Activated CD4-positive, alpha-beta memory T cell treated with anti-CD3 and anti-CD28 coated beads, Interleukin-2, amount 10 ng/mL, durations not matched to agents 7 days and 5 days (primary cell): ENCODE data around the gene AK8. TPM values are rescaled to one million over a fixed set of nuclear protein-coding genes. Genes with fewer than 3 reads are reported as not detected.

Source experiments
- CTCF ChIA-PET: fragments of 350-600 bp; sonication (Branson Sonifier 250); formaldehyde crosslinking; loops from one replicate; lab custom pipeline; 2021; ENCODE audit warnings: antibody characterized with exemption, inconsistent platforms; lab: Charles Lee
- POLR2A ChIA-PET: fragments of 350-600 bp; sonication (Branson Sonifier 250); formaldehyde crosslinking; loops from one replicate; lab custom pipeline; 2021; ENCODE audit warnings: antibody characterized with exemption; lab: Charles Lee
- DNase-seq: peaks from one replicate; pipeline ENCODE4 v3.0.0-alpha.2; 2020
- H3K27ac Mint-ChIP-seq: one replicate; pipeline ENCODE4 v1.8.0; 2021; ENCODE audit warnings: mild to moderate bottlenecking, mixed read lengths
- H3K27me3 Mint-ChIP-seq: one replicate; pipeline ENCODE4 v1.8.0; 2021; ENCODE audit warnings: mixed read lengths
- H3K36me3 Mint-ChIP-seq: one replicate; pipeline ENCODE4 v1.8.0; 2021; ENCODE audit warnings: low read depth, mixed read lengths
- H3K4me1 Mint-ChIP-seq: one replicate; pipeline ENCODE4 v1.8.0; 2021; ENCODE audit warnings: mixed read lengths
- H3K4me3 Mint-ChIP-seq: one replicate; pipeline ENCODE4 v1.8.0; 2021; ENCODE audit warnings: mild to moderate bottlenecking, mixed read lengths
- H3K9me3 Mint-ChIP-seq: one replicate; pipeline ENCODE4 v1.8.0; 2021; ENCODE audit warnings: mixed read lengths
- total RNA-seq, 2 experiments: library from RNA; stranded (reverse); gene quantifications; one replicate each; pipeline ENCODE4 v1.2.3, GENCODE V29; 2021

The AK8 gene
- total RNA-seq, 2 experiments from 2014 or later = not detected

GRCh38 chr9:132901858-132902831 lies 24.1 kb upstream of the AK8 start:
- H3K27ac Mint-ChIP-seq = no peak overlapping the region
- POLR2A ChIA-PET = interaction anchor here (0.7 to 0.9 kb wide), 2 partner anchors 16 to 42 kb away, joined by 3 read pairs; partner anchors contain the start of gene TSC1
- H3K4me3 Mint-ChIP-seq = no peak overlapping the region
- H3K36me3 Mint-ChIP-seq = peaks cover 37% of the 10 kb centered on the region
- no peaks in the 10 kb centered on the region for H3K9me3 Mint-ChIP-seq
- CTCF ChIA-PET = interaction anchor here (0.6 to 2.1 kb wide), 22 partner anchors 9 to 395 kb away, joined by 3 to 9 read pairs (median 4); partner anchors contain the start of gene SPACA9
- H3K4me1 Mint-ChIP-seq = peaks cover 8% of the 10 kb centered on the region
- peak; percentile 84 for DNase-seq
- no peaks in the 10 kb centered on the region for H3K27me3 Mint-ChIP-seq

GRCh38 chr9:132898051-132898450 lies 20.0 kb upstream of the AK8 start:
- Mint-ChIP-seq H3K27me3 (no peaks in the 10 kb centered on the region), H3K9me3 (no peaks in the 10 kb centered on the region), H3K4me3 (no peak overlapping the region), H3K36me3 (peaks cover 43% of the 10 kb centered on the region), H3K27ac (no peak overlapping the region), H3K4me1 (peaks cover 18% of the 10 kb centered on the region)
- CTCF ChIA-PET = no interaction called here
- no peak for DNase-seq
- POLR2A ChIA-PET = no interaction called here

GRCh38 chr9:132896906-132897305 lies 18.8 kb upstream of the AK8 start:
- Mint-ChIP-seq H3K9me3 (no peaks in the 10 kb centered on the region), H3K36me3 (peaks cover 37% of the 10 kb centered on the region), H3K4me3 (no peak overlapping the region), H3K4me1 (peaks cover 14% of the 10 kb centered on the region), H3K27me3 (no peaks in the 10 kb centered on the region), H3K27ac (no peak overlapping the region)
- DNase-seq = no peak
- POLR2A ChIA-PET = interaction anchor here (1.6 kb wide), 1 partner anchor 18 kb away, joined by 5 read pairs; the partner anchor contains the start of gene SPACA9
- CTCF ChIA-PET = no interaction called here

GRCh38 chr9:132896264-132896663 lies 18.2 kb upstream of the AK8 start:
- H3K27ac Mint-ChIP-seq = no peak overlapping the region
- peaks cover 33% of the 10 kb centered on the region for H3K36me3 Mint-ChIP-seq
- POLR2A ChIA-PET = interaction anchor here (1.6 kb wide), 1 partner anchor 17 kb away, joined by 5 read pairs; the partner anchor contains the start of gene SPACA9
- H3K27me3 Mint-ChIP-seq = no peaks in the 10 kb centered on the region
- no peak for DNase-seq
- CTCF ChIA-PET = interaction anchor here (0.6 to 1.1 kb wide), 2 partner anchors 11 to 126 kb away, joined by 3 to 4 read pairs; no protein-coding TSS in a partner anchor
- H3K4me3 Mint-ChIP-seq = no peak overlapping the region
- H3K4me1 Mint-ChIP-seq = peaks cover 12% of the 10 kb centered on the region
- no peaks in the 10 kb centered on the region for H3K9me3 Mint-ChIP-seq

GRCh38 chr9:132894862-132895835 lies 17.1 kb upstream of the AK8 start:
- Mint-ChIP-seq H3K27me3 (no peaks in the 10 kb centered on the region), H3K4me3 (no peak overlapping the region), H3K4me1 (peaks cover 11% of the 10 kb centered on the region), H3K9me3 (no peaks in the 10 kb centered on the region), H3K27ac (peak overlapping the region; percentile 9), H3K36me3 (peaks cover 26% of the 10 kb centered on the region)
- ChIA-PET CTCF (interaction anchor here (0.6 to 1.3 kb wide), 4 partner anchors 15 to 127 kb away, joined by 3 to 6 read pairs (median 4); no protein-coding TSS in a partner anchor), POLR2A (interaction anchor here (1.2 to 1.7 kb wide), 3 partner anchors 16 to 50 kb away, joined by 5 to 11 read pairs (median 5); partner anchors contain the start of genes SPACA9 and TSC1)
- no peak for DNase-seq

- Mint-ChIP-seq H3K4me3 (no peak overlapping the region), H3K9me3 (no peaks in the 10 kb centered on the region), H3K36me3 (peaks cover 24% of the 10 kb centered on the region), H3K27ac (peak overlapping the region; percentile 9), H3K4me1 (peaks cover 11% of the 10 kb centered on the region), H3K27me3 (no peaks in the 10 kb centered on the region)
- DNase-seq = no peak
- ChIA-PET POLR2A (interaction anchor here (1.0 to 1.7 kb wide), 3 partner anchors 15 to 50 kb away, joined by 3 to 11 read pairs (median 5); partner anchors contain the start of genes SPACA9 and TSC1), CTCF (interaction anchor here (0.8 to 1.3 kb wide), 3 partner anchors 14 to 128 kb away, joined by 4 to 6 read pairs (median 5); no protein-coding TSS in a partner anchor)
Measured at GRCh38 chr9:132894346-132894745, 16.3 kb upstream of the AK8 start.

- Mint-ChIP-seq H3K27ac (no peak overlapping the region), H3K36me3 (peaks cover 22% of the 10 kb centered on the region), H3K27me3 (no peaks in the 10 kb centered on the region), H3K4me1 (peaks cover 17% of the 10 kb centered on the region), H3K4me3 (no peak overlapping the region), H3K9me3 (no peaks in the 10 kb centered on the region)
- ChIA-PET CTCF (interaction anchor here (1.7 kb wide), 1 partner anchor 10 kb away, joined by 5 read pairs; no protein-coding TSS in a partner anchor), POLR2A (no interaction called here)
- no peak for DNase-seq
Measured at GRCh38 chr9:132892400-132892799, 14.3 kb upstream of the AK8 start.

GRCh38 chr9:132888151-132888550 lies 10.1 kb upstream of the AK8 start:
- H3K4me3 Mint-ChIP-seq = no peak overlapping the region
- H3K36me3 Mint-ChIP-seq = no peaks in the 10 kb centered on the region
- ChIA-PET POLR2A (no interaction called here), CTCF (no interaction called here)
- no peak overlapping the region for H3K27ac Mint-ChIP-seq
- H3K27me3 Mint-ChIP-seq = no peaks in the 10 kb centered on the region
- H3K4me1 Mint-ChIP-seq = peaks cover 7% of the 10 kb centered on the region
- no peaks in the 10 kb centered on the region for H3K9me3 Mint-ChIP-seq
- no peak for DNase-seq

- H3K9me3 Mint-ChIP-seq = no peaks in the 10 kb centered on the region
- POLR2A ChIA-PET = no interaction called here
- H3K27ac Mint-ChIP-seq = no peak overlapping the region
- H3K4me1 Mint-ChIP-seq = peaks cover 14% of the 10 kb centered on the region
- no peak for DNase-seq
- CTCF ChIA-PET = no interaction called here
- no peaks in the 10 kb centered on the region for H3K36me3 Mint-ChIP-seq
- H3K27me3 Mint-ChIP-seq = no peaks in the 10 kb centered on the region
- no peak overlapping the region for H3K4me3 Mint-ChIP-seq
Measured at GRCh38 chr9:132887181-132888120, 9.4 kb upstream of the AK8 start.

- POLR2A ChIA-PET = no interaction called here
- no peak for DNase-seq
- Mint-ChIP-seq H3K4me1 (peaks cover 22% of the 10 kb centered on the region), H3K27me3 (no peaks in the 10 kb centered on the region), H3K4me3 (no peak overlapping the region), H3K27ac (no peak overlapping the region), H3K9me3 (no peaks in the 10 kb centered on the region), H3K36me3 (no peaks in the 10 kb centered on the region)
- CTCF ChIA-PET = interaction anchor here (1.3 kb wide), 1 partner anchor 15 kb away, joined by 6 read pairs; no protein-coding TSS in a partner anchor
Measured at GRCh38 chr9:132886334-132886725, 8.2 kb upstream of the AK8 start.

GRCh38 chr9:132885720-132886333 lies 7.7 kb upstream of the AK8 start:
- Mint-ChIP-seq H3K27me3 (no peaks in the 10 kb centered on the region), H3K4me3 (no peak overlapping the region), H3K27ac (no peak overlapping the region), H3K9me3 (no peaks in the 10 kb centered on the region), H3K4me1 (peaks cover 22% of the 10 kb centered on the region), H3K36me3 (no peaks in the 10 kb centered on the region)
- ChIA-PET CTCF (interaction anchor here (0.7 to 1.3 kb wide), 2 partner anchors 10 to 16 kb away, joined by 4 to 6 read pairs; no protein-coding TSS in a partner anchor), POLR2A (no interaction called here)
- no peak for DNase-seq
